ENCODE results near the gene AKAP13. TPM values are rescaled to one million over a fixed set of nuclear protein-coding genes. Genes with fewer than 3 reads are reported as not detected.

AKAP13 gene
- total and polyA plus RNA-seq, 2 of the 8 experiments (the other 6 are each of a cell fraction or from before 2014, with no cell fraction given): 14.0 to 46.2 TPM

- TF ChIP-seq RNF2 (IDR thresholded peaks at IDR 0.05; ENCODE audit: borderline replicate concordance, low read depth, low read length, missing control alignments, poor library complexity, severe bottlenecking) (no peak), CEBPB (IDR thresholded peaks at IDR 0.05; ENCODE audit: low read depth, low read length) (no peak), EZH2 (IDR thresholded peaks at IDR 0.05; ENCODE audit: low read depth, low read length, severe bottlenecking) (no peak)
Observed at GRCh38 chr15:85472349-85472748, 91.9 kb downstream of the AKAP13 start (continued).

Measured in H1 (cell line).